ENCODE data around the gene SLC13A3.

The SLC13A3 gene

GRCh38 chr20:46562373-46563169 lies 88.7 kb downstream of the SLC13A3 start:
- TF ChIP-seq EGR1 (IDR thresholded peaks at IDR 0.05), result no peak
- peak; percentile 30; the same call in 1 of the 2 replicates for TF ChIP-seq RAD21 (IDR thresholded peaks at IDR 0.05; ENCODE audit: low read depth)
- TF ChIP-seq TCF12 (IDR thresholded peaks at IDR 0.05; ENCODE audit: low read depth), result no peak
- no peak for TF ChIP-seq NFIC (IDR thresholded peaks at IDR 0.05)

DNA sequence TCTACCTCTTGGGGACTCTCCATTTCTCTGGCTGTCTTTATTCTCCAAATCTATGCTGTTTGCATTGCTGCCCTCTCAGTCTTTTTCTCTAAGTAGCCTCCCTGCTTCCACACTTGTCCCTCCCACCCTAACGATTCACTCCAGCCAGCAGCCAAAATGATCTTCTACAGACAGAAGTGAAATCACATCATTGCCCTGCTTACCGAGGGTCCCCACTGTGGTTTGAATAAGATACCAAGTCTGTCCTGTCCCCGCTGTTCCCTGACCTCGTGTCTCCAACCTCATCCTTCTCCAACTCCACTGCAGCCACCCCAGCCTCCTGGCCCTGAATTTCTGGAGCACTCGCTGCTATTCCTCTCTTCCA lies 89.3 kb downstream of the SLC13A3 start:
- TF ChIP-seq, protein P1, sequence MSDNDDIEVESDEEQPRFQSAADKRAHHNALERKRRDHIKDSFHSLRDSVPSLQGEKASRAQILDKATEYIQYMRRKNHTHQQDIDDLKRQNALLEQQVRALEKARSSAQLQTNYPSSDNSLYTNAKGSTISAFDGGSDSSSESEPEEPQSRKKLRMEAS (IDR thresholded peaks at IDR 0.05), result no peak
- no peak for TF ChIP-seq RAD21 (IDR thresholded peaks at IDR 0.05; ENCODE audit: low read depth)
- no peak for TF ChIP-seq TAF1 (IDR thresholded peaks at IDR 0.05; ENCODE audit: low read depth)
- no peak for TF ChIP-seq CREB1 (IDR thresholded peaks at IDR 0.05; ENCODE audit: low read depth)
- no peak for TF ChIP-seq USF1 (IDR thresholded peaks at IDR 0.05)

DNA sequence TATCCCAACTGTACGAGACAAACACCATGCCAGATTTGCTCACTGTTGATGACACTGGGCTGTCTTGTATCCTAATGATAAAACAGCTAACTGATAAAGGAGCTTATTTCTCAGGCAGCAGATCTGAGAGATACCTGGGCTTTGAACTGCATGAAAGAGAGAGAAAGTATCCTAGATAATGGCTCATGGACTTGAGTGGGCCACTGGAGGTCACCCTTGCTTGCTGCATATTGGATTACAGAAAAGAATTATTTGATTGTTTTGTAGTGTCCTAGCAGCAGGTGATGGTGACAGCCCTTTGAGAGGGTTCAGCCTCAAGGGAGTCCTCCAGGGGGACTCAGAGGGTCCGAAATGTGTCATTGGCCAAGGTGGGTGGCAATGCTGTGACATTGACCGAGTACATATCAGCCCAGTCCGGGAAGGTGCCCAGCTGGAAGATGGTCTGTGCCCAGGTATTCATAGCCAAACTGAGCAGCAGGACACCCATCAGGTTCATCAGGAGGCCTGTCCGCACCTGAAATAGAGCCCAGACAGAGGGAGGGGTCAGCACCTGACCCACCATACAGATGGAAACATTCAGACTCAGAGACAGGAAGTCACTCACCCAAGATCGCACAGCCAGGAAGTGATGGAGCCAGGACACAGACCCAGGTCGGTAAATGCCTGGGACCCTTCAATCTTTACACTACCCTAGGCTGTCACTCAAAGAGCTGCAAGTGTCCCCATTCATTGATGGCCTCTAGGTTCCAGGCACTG lies 91.4 kb downstream of the SLC13A3 start:
- TF ChIP-seq TEAD4 (IDR thresholded peaks at IDR 0.05) (no peak), YY1 (IDR thresholded peaks at IDR 0.05; ENCODE audit: low read depth) (no peak), FOXM1 (IDR thresholded peaks at IDR 0.05; ENCODE audit: borderline replicate concordance, low read depth) (no peak), CEBPB (IDR thresholded peaks at IDR 0.05) (no peak)

GRCh38 chr20:46559001-46559400 lies 92.3 kb downstream of the SLC13A3 start:
- TF ChIP-seq YY1 (IDR thresholded peaks at IDR 0.05; ENCODE audit: low read depth) (no peak), RAD21 (IDR thresholded peaks at IDR 0.05; ENCODE audit: low read depth) (no peak)

DNA sequence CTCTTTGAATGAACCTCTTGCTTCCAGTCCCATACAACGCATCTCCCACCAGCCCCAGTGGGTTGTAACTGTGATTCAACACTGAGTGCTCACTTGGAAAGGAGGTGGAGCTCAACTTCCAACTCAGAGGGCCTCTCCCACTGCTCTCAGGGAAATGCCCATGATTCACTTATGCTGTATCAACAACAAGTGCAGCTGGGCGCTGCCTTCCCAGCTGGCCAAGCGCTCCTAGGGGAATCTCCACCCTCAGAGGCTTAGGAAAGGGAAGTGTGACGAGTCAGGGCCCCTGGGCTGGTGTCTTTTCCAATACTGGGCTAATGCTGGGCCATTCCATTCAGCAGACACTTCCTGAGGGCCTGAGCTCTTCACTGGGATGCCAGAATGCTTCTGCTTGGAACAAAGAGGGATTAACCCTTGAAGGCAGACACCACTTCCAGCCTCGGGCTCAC lies 92.7 kb downstream of the SLC13A3 start:
- no peak for TF ChIP-seq CREB1 (IDR thresholded peaks at IDR 0.05; ENCODE audit: low read depth)
- no peak for TF ChIP-seq RAD21 (IDR thresholded peaks at IDR 0.05; ENCODE audit: low read depth)
- no peak for TF ChIP-seq NFIC (IDR thresholded peaks at IDR 0.05)
- TF ChIP-seq, protein P2, sequence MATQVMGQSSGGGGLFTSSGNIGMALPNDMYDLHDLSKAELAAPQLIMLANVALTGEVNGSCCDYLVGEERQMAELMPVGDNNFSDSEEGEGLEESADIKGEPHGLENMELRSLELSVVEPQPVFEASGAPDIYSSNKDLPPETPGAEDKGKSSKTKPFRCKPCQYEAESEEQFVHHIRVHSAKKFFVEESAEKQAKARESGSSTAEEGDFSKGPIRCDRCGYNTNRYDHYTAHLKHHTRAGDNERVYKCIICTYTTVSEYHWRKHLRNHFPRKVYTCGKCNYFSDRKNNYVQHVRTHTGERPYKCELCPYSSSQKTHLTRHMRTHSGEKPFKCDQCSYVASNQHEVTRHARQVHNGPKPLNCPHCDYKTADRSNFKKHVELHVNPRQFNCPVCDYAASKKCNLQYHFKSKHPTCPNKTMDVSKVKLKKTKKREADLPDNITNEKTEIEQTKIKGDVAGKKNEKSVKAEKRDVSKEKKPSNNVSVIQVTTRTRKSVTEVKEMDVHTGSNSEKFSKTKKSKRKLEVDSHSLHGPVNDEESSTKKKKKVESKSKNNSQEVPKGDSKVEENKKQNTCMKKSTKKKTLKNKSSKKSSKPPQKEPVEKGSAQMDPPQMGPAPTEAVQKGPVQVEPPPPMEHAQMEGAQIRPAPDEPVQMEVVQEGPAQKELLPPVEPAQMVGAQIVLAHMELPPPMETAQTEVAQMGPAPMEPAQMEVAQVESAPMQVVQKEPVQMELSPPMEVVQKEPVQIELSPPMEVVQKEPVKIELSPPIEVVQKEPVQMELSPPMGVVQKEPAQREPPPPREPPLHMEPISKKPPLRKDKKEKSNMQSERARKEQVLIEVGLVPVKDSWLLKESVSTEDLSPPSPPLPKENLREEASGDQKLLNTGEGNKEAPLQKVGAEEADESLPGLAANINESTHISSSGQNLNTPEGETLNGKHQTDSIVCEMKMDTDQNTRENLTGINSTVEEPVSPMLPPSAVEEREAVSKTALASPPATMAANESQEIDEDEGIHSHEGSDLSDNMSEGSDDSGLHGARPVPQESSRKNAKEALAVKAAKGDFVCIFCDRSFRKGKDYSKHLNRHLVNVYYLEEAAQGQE (IDR thresholded peaks at IDR 0.05; ENCODE audit: low read depth), result no peak
- TF ChIP-seq, protein P1 (IDR thresholded peaks at IDR 0.05), result no peak
- no peak for TF ChIP-seq EP300 (IDR thresholded peaks at IDR 0.05; ENCODE audit: borderline replicate concordance)
- no peak for TF ChIP-seq ZBTB7A (IDR thresholded peaks at IDR 0.05; ENCODE audit: low read depth)
- TF ChIP-seq TCF12 (IDR thresholded peaks at IDR 0.05; ENCODE audit: low read depth), result no peak
- no peak for TF ChIP-seq FOXM1 (IDR thresholded peaks at IDR 0.05; ENCODE audit: borderline replicate concordance, low read depth)
- no peak for TF ChIP-seq EGR1 (IDR thresholded peaks at IDR 0.05)
- no peak for TF ChIP-seq CEBPB (IDR thresholded peaks at IDR 0.05)
- no peak for TF ChIP-seq TAF1 (IDR thresholded peaks at IDR 0.05; ENCODE audit: low read depth)
- TF ChIP-seq USF1 (IDR thresholded peaks at IDR 0.05), result no peak
- TF ChIP-seq YY1 (IDR thresholded peaks at IDR 0.05; ENCODE audit: low read depth), result no peak

DNA sequence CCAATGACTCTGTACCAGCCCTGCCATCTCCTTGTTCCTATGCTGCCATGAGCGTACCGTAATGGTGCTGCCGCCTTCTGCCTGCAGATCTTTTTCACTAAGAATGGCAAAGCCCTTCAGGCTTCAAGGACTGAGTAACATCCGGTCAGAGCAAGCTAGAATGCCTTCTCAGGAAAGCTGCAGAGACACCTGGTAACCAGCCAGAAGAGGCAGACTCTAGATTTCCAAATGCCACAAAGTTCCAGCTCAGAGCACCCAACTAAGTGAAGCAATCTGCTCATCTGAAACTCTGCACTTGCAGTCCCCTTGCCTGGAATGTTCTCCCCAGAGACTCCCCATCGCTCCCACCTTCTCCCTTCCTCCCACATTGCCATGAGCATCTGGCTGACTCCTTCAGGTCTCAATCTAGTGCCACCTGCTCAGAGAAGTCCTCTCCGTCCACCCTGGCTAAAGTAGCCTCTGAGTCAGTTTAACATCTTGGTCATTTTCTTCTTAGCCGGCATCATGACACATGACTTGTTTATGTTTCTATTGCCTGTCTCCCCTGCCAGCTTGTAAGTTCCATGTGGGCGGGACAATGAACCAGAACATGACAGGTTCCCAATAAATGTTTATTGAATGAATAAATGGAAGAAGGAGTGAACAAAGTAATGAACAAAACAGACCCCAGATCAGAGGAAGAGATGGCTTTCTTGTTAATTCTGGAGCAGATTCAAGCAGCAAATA lies 93.9 kb downstream of the SLC13A3 start:
- TF ChIP-seq EP300 (IDR thresholded peaks at IDR 0.05; ENCODE audit: borderline replicate concordance) (no peak), CEBPB (IDR thresholded peaks at IDR 0.05) (no peak), FOXM1 (IDR thresholded peaks at IDR 0.05; ENCODE audit: borderline replicate concordance, low read depth) (no peak), TEAD4 (IDR thresholded peaks at IDR 0.05) (no peak), TAF1 (IDR thresholded peaks at IDR 0.05; ENCODE audit: low read depth) (no peak), CREB1 (IDR thresholded peaks at IDR 0.05; ENCODE audit: low read depth) (no peak), USF1 (IDR thresholded peaks at IDR 0.05) (no peak)
- TF ChIP-seq, protein P1 (IDR thresholded peaks at IDR 0.05), result no peak

Data from Ishikawa (cell line).